Endothelial cell of umbilical vein (primary cell): ENCODE measurements around the gene ME3. TPM values are rescaled to one million over a fixed set of nuclear protein-coding genes. Genes with fewer than 3 reads are reported as not detected.

Experiments
- BruUV-seq: library from RNA; stranded (reverse); fragments of 400-500 nt; replicated peaks from 2 replicates; lab custom pipeline; 2021; lab: Mats Ljungman, UMichigan
- CTCF ChIA-PET: fragments of 300-600, 350-600 bp; sonication (Branson Sonifier 250); formaldehyde crosslinking; loops from one replicate; lab custom pipeline; 2021; ENCODE audit warnings: antibody characterized with exemption, inconsistent platforms; lab: Charles Lee
- POLR2A ChIA-PET: fragments of 300-600, 350-600 bp; sonication (Branson Sonifier 250); formaldehyde crosslinking; loops from one replicate; lab custom pipeline; 2021; ENCODE audit warnings: antibody characterized with exemption, inconsistent platforms; lab: Charles Lee
- DNase-seq: peaks from one replicate; pipeline ENCODE4 v3.0.0-alpha.2; 2011; ENCODE audit warnings: low read depth, low spot score
- FAIRE-seq: peaks from 2 replicates; lab custom pipeline; 2011; peaks lifted over from hg19 to GRCh38; lab: Jason Lieb, UNC
- H2AFZ ChIP-seq: 2 replicates; pipeline ENCODE4 v1.6.0; 2012; ENCODE audit warnings: low read depth, low read length, control low read depth, inconsistent platforms
- H3K27ac ChIP-seq: 2 replicates; pipeline ENCODE4 v1.5.1; 2011; ENCODE audit warnings: low read depth, mild to moderate bottlenecking, control low read depth, low read length, moderate library complexity; ENCODE audit not compliant: insufficient read depth
- H3K27me3 ChIP-seq, 2 experiments: 2 replicates each; pipeline versions ENCODE4 v1.6.0 to v1.6.1; 2011; ENCODE audit warnings: low read length in 2 of 2, mixed read lengths in 1 of 2; ENCODE audit not compliant: control insufficient read depth in 2 of 2, insufficient read depth in 2 of 2
- H3K36me3 ChIP-seq, 2 experiments: 2 replicates in 1 of 2; 3 replicates in 1 of 2; pipeline ENCODE4 v1.5.1; 2011; ENCODE audit warnings: low read length in 2 of 2, mild to moderate bottlenecking in 1 of 2, moderate library complexity in 1 of 2; ENCODE audit not compliant: control insufficient read depth in 2 of 2, insufficient read depth in 2 of 2; ENCODE audit errors: extremely low read depth in 1 of 2
- H3K4me1 ChIP-seq: 3 replicates; pipeline ENCODE4 v1.5.1; 2011; ENCODE audit warnings: mild to moderate bottlenecking, low read length; ENCODE audit not compliant: control insufficient read depth, insufficient read depth; ENCODE audit errors: extremely low read depth
- H3K4me2 ChIP-seq: 2 replicates; pipeline ENCODE4 v1.6.1; 2011; ENCODE audit warnings: low read length, control low read depth, mixed read lengths; ENCODE audit not compliant: insufficient read depth
- H3K4me3 ChIP-seq, 3 experiments: fragments of 200-600 bp in 1 of 3; sonication (generic), shearing (Covaris generic) in 1 of 3; replicated peaks in 1 of 3; 2 replicates each; pipeline ENCODE4 v1.5.1; 2011 to 2016; ENCODE audit warnings: control low read depth in 3 of 3, low read length in 3 of 3, mild to moderate bottlenecking in 2 of 3, inconsistent platforms in 1 of 3, low read depth in 1 of 3, moderate library complexity in 1 of 3; ENCODE audit not compliant: insufficient read depth in 1 of 3
- H3K79me2 ChIP-seq: 2 replicates; pipeline ENCODE4 v1.6.0; 2012; ENCODE audit warnings: low read length, inconsistent platforms; ENCODE audit not compliant: control insufficient read depth, insufficient read depth
- H3K9ac ChIP-seq: replicated peaks from 2 replicates; pipeline ENCODE3; 2011; ENCODE audit warnings: low read length, control low read depth; ENCODE audit not compliant: insufficient read depth; ENCODE audit errors: extremely low read depth
- H3K9me1 ChIP-seq: replicated peaks from 3 replicates; pipeline ENCODE4 v1.6.0; 2011; ENCODE audit warnings: mild to moderate bottlenecking, low read length; ENCODE audit not compliant: control insufficient read depth, insufficient read depth; ENCODE audit errors: extremely low read depth
- H3K9me3 ChIP-seq: replicated peaks from 2 replicates; pipeline ENCODE4 v1.5.1; 2012; ENCODE audit warnings: low read length, inconsistent platforms; ENCODE audit not compliant: control insufficient read depth, insufficient read depth
- H4K20me1 ChIP-seq: replicated peaks from 2 replicates; pipeline ENCODE3; 2011; ENCODE audit warnings: mild to moderate bottlenecking, low read length; ENCODE audit not compliant: control insufficient read depth, insufficient read depth; ENCODE audit errors: extremely low read depth
- CTCF ChIP-seq, 2 donors: IDR thresholded peaks; 1 replicate in 1 of 2; 2 replicates in 1 of 2; pipeline ENCODE4 v1.5.1; 2011; ENCODE audit warnings: low read length in 2 of 2, mild to moderate bottlenecking in 2 of 2, moderate library complexity in 2 of 2, control low read depth in 1 of 2, inconsistent platforms in 1 of 2, low read depth in 1 of 2; ENCODE audit not compliant: insufficient read depth in 1 of 2; ENCODE audit errors: extremely low read depth in 1 of 2
- EZH2 ChIP-seq: IDR thresholded peaks from 2 replicates; pipeline ENCODE4 v1.6.1; 2012; ENCODE audit warnings: borderline replicate concordance, low read depth, mild to moderate bottlenecking, moderate library complexity, low read length, inconsistent platforms; ENCODE audit not compliant: severe bottlenecking
- FOS ChIP-seq: IDR thresholded peaks from 2 replicates; pipeline ENCODE4 v1.6.1; 2011; ENCODE audit warnings: mild to moderate bottlenecking, low read length, moderate library complexity, borderline replicate concordance; ENCODE audit not compliant: insufficient read depth
- GATA2 ChIP-seq: IDR thresholded peaks from 2 replicates; pipeline ENCODE4 v1.7.0; 2011; ENCODE audit warnings: low read depth, mild to moderate bottlenecking, moderate library complexity, mixed read lengths, low read length; ENCODE audit not compliant: insufficient read length, insufficient read depth
- JUN ChIP-seq: IDR thresholded peaks from 2 replicates; pipeline ENCODE4 v1.6.1; 2011; ENCODE audit warnings: borderline replicate concordance, low read depth; ENCODE audit not compliant: insufficient read length, insufficient read depth
- MAX ChIP-seq: IDR thresholded peaks from 2 replicates; pipeline ENCODE4 v1.6.1; 2011; ENCODE audit not compliant: insufficient read depth, insufficient read length
- MYC ChIP-seq: IDR thresholded peaks from one replicate; pipeline ENCODE4 v1.6.1; 2011; ENCODE audit warnings: mild to moderate bottlenecking, low read depth, low read length
- POLR2A ChIP-seq: IDR thresholded peaks from 2 replicates; pipeline ENCODE4 v1.6.1; 2012; ENCODE audit warnings: low read depth, mild to moderate bottlenecking, control low read depth, low read length
- POLR2AphosphoS5 ChIP-seq: IDR thresholded peaks from 2 replicates; pipeline ENCODE4 v1.6.1; 2012; ENCODE audit warnings: low read depth, mild to moderate bottlenecking, control low read depth, low read length, moderate library complexity; ENCODE audit not compliant: insufficient read depth
- dilution Hi-C: fragments of 300-500 bp; cut with MboI; formaldehyde crosslinking; loops from one replicate; pipeline ENCODE4 v1.15.0; 2019; ENCODE audit warnings: low sequenced_read_pairs; ENCODE audit not compliant: extremely low pct_ligation_motif_present
- intact Hi-C: fragments of 100-400 bp; cut with micrococcal nuclease; formaldehyde crosslinking; loops from one replicate; pipeline ENCODE4 v1.10.0; 2022
- polyA plus RNA-seq, 4 experiments: library from polyadenylated mRNA; depleted of rRNA in 3 of 4; stranded (reverse) in 3 of 4; unstranded in 1 of 4; fragments of >200 nt; gene quantifications; 2 replicates each; pipeline versions ENCODE4 v1.2.1 to v1.2.3, GENCODE V29; 2011 to 2012; ENCODE audit warnings: missing spikeins in 1 of 4
- total RNA-seq: library from RNA; stranded (reverse); gene quantifications from 2 replicates; pipeline ENCODE4 v1.2.3, GENCODE V29; 2021

ME3 gene
- total and polyA plus RNA-seq, 2 donors (not counting 3 experiments of a cell fraction or from before 2014, with no cell fraction given): 26.9 to 30.4 TPM

- no peak overlapping the region for H3K9ac ChIP-seq
- H4K20me1 ChIP-seq: no peaks in the 10 kb centered on the region
- intact Hi-C loops (loop anchor here (2.0 kb wide), 2 partner anchors 64 to 92 kb away; no protein-coding TSS in a partner anchor), dilution Hi-C loops (no loop called here)
- H3K9me3 ChIP-seq: no peaks in the 10 kb centered on the region
- H3K27ac ChIP-seq: no peak overlapping the region
- H3K36me3 ChIP-seq: no peaks in the 10 kb centered on the region
- no peak for DNase-seq
- H3K4me1 ChIP-seq: peaks cover 60% of the 10 kb centered on the region
- no peak overlapping the region for H2AFZ ChIP-seq
- POLR2A ChIA-PET: no interaction called here
- H3K4me3 ChIP-seq: no peak overlapping the region
- FAIRE-seq: no peak
- no peaks in the 10 kb centered on the region for H3K9me1 ChIP-seq
- no peak for TF ChIP-seq GATA2
- TF ChIP-seq POLR2A: no peak
- TF ChIP-seq MAX: no peak
- TF ChIP-seq POLR2AphosphoS5: no peak
- TF ChIP-seq EZH2: no peak
- no peak for TF ChIP-seq MYC
- TF ChIP-seq JUN: no peak
- no peak for TF ChIP-seq CTCF (IDR thresholded peaks at IDR 0.05; ENCODE audit: extremely low read depth in 1 of 2, insufficient read depth in 1 of 2, low read depth in 1 of 2, low read length in 2 of 2)
- TF ChIP-seq FOS: no peak
- H3K79me2 ChIP-seq: no peaks in the 10 kb centered on the region
- CTCF ChIA-PET: interaction anchor here (1.6 to 2.3 kb wide), 3 partner anchors 10 to 93 kb away, joined by 4 to 12 read pairs (median 4); no protein-coding TSS in a partner anchor
- H3K27me3 ChIP-seq: no peaks in the 10 kb centered on the region
- H3K4me2 ChIP-seq: no peak overlapping the region
- BruUV-seq: no TSS peak
Measured at GRCh38 chr11:86514453-86514852, 158.0 kb downstream of the ME3 start.
